NCI-H748 treated with DMSO at 0.1 percent for 48 hours (cell line): ENCODE data around the gene CCDC201.

ENCODE experiments used
- DNase-seq: peaks from one replicate; lab custom pipeline; 2025; lab: John Stamatoyannopoulos, UW

The CCDC201 gene, protein sequence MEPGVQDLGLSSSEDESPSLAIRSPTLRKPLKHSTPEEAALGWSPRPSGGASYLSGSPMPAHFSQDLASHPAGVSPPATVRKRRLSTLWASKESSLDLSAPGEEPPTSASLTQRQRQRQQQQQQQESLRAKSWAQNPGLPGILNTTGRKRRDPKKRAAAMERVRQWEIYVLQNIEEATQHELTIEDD

GRCh38 chr7:45873035-45873354, at the start of gene CCDC201:
Gene CCDC201 (minus strand): TSS chr7:45873082. CDS start chr7:45873007, 75 bp downstream.
- no peak for DNase-seq

DNA sequence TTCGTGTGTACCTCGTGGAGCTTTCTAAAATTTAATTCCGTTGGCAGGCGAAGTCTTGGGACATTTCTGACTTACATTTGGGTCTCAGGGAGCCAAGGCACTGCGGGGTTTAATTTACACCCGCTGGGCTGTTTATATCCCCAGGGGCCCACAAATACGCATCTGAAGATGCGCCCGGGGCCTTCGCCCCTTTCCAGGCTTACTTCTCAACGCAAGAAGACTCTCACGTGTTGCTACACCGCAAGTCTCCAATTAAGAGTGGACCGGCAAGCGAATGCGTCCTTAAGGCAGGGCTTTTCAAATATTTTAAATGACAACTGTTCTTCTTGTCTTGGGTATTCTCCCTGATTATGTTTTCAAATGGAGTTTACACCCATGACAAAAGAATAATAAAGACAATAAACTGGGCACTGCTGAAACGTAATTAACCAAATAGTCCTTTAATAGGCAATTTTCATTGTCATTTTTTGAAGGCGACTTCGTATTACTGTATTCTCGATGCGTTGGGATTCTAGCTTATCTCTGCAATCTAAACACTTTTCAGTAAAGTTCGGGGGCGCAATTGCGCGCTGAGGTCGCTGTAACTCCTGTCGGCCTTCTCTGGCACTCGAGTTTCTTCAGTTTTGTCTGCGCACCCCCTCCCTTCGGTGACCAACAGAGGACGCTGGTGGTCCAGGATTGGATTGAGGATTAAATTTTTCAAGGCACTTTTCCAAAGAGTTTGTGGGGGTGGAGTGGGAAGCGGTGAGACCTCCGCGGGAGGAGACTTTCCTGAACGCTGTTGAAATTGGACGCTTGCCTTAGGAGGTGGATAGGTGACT, 49.0 kb upstream of the CCDC201 start:
- DNase-seq = peak; percentile 52

DNA sequence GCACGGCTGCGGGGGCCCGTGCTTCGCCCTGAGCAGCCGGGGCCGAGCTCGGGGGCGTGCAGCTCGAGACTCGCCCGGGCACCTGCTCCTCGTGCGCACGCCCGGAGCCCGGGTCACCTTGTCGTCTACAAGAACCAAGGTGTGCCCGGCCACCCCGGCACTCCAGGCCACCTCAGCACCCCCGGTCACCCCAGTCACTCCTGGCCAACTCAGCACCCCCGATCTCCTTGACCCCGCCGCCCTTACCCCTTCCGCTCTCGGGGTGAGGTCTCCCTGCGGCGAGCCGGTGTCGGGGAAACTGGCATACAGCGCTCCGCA, 48.5 kb upstream of the CCDC201 start:
- no peak for DNase-seq

GRCh38 chr7:45920502-45921380, 47.9 kb upstream of the CCDC201 start, which contains the start of gene IGFBP3:
Gene IGFBP3 (minus strand): TSS chr7:45921272. CDS start chr7:45921140, 132 bp downstream.
- peak; percentile 50 for DNase-seq

DNA sequence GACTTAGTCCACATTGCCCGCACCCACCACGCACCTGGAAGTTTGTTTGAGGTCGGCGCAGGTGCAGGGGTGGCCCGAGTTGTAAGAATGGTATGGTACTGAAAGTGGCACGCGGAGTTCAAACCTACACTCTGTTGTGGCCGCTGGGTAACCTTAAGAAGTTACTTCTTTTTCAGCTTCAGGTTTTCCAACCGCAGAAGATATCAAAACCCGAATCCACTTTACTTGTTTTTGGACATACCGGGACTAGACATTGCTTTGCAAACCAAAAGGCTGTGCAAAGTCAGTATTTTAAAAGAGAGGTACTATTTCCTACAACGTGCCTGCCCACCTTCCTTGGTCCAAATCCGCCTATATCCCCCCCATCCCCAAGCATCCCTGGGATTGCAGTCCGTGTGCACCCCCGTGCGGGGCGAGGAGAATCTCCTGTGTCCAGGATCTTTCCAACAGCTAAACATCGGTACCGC, 47.1 kb upstream of the CCDC201 start:
- no peak for DNase-seq

DNA sequence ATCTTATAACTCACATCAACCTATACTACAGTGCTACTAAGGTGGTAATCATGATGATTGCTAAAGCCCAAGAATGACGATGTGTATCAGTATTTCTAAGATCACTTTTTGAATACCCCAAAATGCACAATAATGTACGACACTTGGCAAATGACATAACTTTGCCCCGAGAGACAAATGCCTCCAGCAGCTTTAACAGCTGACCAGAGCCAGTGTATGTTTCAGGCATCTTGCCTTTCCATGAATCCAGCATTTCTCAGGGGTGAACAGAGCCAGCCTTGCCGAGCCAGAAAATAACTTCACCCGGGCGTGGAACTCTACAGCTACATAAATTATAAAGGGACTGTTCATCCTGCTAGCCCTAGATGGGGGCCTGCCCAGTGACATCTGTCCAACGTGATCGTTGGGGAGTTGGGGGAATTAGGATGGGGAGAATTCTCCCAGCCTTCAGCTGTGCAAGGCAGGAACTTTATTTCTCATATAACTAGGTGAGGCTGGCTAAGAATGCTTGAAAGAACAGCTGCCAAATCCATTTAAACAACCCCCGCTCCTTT, 46.4 kb upstream of the CCDC201 start:
- DNase-seq = no peak

DNA sequence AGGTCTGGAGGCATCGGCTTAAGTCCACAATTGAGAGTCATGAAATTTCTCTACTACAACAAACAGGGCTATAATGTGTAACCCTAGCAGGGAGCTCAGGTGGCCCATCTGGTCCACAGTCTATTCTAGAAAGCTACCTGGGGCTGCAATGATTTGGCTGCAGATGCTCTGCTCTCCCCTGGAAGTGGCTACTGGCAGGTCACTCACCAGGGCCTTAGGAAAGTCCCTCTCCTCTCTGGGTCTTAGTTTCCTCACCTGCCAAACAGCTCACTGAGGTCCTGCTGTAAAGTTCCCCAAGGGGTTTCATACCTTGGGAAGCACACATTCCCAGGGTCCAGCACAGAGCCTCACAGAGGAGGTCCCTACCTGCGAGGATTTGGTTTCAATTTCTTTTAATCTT, 45.7 kb upstream of the CCDC201 start:
- DNase-seq = no peak

GRCh38 chr7:45917658-45918057, 44.8 kb upstream of the CCDC201 start:
- peak; percentile 45 for DNase-seq

DNA sequence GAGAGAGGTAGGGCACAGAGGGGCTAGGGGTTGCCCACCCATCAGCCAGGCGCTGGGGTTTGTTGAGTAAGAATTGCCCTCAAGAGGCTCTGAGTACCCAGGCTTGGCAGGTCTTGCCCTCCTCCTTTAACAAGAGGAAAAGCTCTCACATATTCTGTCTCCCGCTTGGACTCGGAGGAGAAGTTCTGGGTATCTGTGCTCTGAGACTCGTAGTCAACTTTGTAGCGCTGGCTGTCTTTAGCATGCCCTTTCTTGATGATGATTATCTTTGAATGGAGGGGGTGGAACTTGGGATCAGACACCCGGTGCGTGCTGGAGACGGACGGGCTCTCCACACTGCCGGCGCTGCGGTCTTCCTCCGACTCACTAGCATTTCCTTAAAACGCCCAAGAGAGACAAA, 44.2 kb upstream of the CCDC201 start:
- DNase-seq = no peak

DNA sequence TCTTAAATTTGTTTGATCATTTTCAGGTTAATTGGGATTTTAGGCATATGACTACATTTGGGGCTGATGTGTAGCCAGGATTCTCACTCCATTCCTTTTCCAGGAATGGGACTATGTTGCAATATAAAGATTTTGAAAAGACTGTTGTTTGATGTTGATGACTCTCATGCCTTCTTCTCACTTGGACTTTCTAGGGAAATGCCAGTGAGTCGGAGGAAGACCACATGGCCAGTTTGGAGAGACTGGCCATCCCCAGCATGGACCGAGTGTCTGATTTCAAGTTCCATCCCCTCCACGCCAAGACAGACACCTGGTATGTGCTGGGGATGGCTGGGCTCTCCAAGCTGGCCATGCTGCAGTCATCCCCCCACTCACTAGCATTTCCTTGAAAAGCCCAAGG, 42.7 kb upstream of the CCDC201 start:
- no peak for DNase-seq

GRCh38 chr7:45914911-45915310, 42.0 kb upstream of the CCDC201 start:
- no peak for DNase-seq

GRCh38 chr7:45912972-45913371, 40.1 kb upstream of the CCDC201 start:
- no peak for DNase-seq

- DNase-seq = no peak
Observed at GRCh38 chr7:45911311-45911710, 38.4 kb upstream of the CCDC201 start.

DNA sequence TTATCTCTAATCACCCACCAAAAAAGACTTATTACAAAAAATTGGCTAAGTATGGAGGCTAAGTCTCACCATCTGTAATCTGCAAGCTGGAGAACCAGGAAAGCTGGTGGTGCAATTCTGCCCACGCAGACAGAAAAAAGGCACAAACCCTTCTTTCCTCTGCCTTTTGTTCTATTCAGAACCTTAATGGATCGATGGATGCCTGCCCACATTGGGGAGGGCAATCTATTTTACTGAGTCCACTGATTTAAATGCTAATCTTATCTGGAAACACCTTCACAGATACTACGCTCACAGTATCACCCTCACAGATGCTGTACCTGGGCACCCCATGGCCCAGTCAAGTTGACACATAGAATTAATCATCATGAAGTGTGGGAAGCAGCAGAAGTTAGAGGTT, 38.0 kb upstream of the CCDC201 start:
- DNase-seq = no peak

DNA sequence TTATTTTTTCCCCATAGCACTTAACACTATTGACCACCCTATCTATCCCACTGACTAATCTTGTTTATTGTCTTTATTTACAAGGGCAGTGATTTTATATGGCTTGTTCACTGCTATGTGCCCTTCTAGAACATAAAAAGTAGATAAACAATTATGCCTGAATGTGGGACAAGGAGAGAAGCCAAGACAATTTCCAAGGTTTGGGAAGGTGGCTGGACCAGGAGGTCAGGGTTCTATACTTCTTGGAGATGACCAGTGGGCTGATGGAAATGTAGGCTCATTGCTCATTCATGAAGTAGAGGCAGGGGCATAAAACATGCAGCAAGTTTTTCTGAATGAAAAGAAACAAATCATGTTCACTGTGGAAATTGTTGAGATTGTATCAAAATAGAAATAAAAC, 36.7 kb upstream of the CCDC201 start:
- no peak for DNase-seq

- no peak for DNase-seq
Observed at GRCh38 chr7:45902820-45903219, 29.9 kb upstream of the CCDC201 start.

DNA sequence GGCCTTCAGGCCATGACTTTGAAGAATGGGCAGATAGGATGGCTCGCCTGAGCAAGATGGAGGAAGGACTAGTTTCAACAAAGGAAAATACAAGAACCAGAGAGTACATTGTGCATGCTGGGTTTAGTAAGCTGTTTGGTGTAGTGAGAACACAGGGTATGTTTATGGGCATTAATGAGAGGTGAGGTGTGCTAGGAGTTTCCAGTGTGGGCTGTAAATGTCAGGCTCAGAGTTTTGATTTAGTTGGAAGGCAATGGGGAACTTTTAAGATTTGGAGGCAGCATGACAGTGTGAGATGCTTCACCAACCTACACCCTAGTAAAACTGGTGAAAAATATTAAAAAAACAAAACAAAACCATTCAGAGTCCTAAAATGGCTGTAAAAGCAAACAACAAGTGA, 28.7 kb upstream of the CCDC201 start:
- DNase-seq = no peak

DNA sequence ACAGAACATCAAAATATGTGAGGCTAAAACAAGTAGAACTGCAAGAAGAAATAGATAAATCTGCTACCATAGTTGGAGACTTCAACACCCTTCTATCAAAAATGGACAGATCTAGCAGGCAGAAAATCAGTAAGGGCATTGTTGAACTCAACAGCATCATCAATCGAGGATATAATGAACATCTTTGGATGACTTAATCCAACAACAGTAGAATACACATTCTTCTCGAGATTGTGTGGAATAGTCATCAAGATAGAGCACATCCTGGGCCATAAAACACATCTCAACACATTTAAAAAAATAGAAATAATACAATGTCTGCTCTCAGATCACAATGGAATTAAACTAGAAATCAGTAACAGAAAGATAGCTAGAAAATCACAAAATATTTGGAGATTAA, 25.3 kb upstream of the CCDC201 start:
- DNase-seq = no peak

DNA sequence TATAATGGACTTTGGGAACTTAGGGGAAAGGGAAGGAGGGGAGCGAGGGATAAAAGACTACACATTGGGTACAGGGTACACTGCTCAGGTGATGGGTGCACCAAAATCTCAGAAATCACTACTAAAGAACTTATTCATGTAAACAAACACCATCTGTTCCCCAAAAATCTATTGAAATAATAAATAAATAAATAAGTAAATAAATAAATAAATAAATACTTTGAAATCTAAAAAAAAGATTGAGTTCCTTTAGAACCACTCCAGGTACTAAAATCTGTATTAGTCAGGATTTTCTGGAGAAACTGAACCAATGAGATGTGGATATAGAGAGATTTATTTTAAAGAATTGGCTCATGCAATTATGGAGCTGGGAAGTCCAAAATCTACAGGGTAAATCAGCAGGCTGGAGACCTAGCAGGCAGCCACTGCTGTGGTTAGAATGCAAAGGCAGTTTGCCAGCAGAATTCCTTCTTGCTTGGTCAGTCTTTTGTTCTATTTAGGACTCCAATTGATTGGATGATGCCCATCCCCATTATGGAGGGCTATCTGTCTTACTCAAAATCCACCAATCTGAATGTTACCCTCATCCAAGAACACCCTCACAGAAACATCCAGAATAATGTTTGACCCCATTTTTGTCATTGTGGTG, 24.3 kb upstream of the CCDC201 start:
- no peak for DNase-seq

DNA sequence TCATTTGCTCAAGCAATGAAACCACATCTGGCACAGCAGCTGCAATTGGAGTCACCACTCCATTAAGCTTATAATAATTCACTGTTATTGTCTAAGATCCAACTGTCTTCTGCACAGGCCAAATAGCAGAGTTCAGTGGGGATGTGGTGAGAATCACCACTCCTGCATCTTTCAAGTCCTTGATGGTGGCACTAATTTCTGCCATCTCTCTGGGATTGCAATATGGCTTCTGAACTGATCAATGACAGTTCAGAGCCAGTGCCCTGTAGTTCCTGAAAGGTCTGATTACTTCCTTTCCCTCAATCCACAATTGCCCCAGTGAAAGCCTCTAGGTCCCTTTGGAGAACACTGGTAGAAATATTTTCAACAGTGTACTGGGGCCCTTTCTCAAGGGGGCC, 21.8 kb upstream of the CCDC201 start:
- DNase-seq = no peak

DNA sequence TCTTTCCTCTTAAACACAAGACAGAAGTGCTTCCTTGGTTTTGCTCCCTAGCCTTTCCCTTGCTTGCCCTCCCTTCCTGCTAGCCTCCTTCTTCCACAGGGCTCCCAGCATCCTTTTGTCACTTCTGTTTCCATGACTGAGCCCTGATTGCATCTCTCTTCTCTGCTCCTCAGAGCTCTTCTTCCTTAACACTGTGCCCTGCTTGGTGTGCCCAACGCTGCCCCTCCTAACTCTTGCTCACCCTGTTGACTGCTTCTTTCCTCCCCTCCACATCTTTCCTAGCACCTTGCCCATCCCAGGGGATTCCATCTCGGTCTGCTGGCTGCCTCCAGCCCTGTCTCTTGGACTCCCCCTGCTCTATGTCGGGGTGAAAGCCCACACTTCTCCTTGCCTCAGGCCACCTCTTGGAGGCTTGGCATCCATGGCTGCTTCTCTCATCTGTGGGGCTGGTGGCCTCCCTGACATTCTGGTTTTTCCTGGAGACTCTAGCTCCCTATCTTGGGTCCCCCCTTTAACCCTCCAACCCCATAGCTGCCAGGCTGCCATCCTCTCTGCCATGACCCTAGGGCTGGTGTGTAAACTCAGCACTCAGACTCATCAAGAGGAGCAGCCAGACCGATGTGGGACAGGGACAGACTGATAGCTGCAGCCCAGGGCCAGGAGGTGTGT, 21.2 kb upstream of the CCDC201 start:
- DNase-seq = no peak
